GM19438 (cell line): ENCODE results near the gene RPS6KA5.
"Not testable (repeated sequence)": the region's sequence is repeated elsewhere in the genome, so short reads cannot be mapped to it uniquely, and the experiment has no call there.

Experiments
- ATAC-seq: cut with Tn5 transposase; IDR thresholded peaks from one replicate; pipeline ENCODE4 v1.9.1; 2021; ENCODE audit warnings: low read depth; ENCODE audit not compliant: unreplicated experiment

The RPS6KA5 gene

DNA sequence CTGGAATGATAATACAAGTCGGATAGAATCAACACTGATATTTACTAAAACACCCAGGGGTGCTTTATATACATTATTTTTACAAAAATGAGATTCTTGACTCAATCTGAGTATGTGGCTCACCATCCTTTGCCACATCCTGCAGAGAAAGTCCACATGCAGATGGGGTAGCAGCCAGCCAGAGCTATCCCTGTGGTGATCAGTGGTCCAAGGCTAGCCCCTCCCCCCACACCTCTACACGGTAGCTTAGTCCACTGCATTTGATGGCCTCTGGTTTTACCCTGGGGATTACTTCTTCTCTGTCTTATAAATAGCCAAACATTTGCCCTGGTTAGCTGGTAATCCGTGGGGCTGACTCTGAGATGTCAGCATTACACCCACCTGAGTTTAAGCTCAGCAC lies 216.1 kb downstream of the RPS6KA5 start:
- ATAC-seq = no peak

DNA sequence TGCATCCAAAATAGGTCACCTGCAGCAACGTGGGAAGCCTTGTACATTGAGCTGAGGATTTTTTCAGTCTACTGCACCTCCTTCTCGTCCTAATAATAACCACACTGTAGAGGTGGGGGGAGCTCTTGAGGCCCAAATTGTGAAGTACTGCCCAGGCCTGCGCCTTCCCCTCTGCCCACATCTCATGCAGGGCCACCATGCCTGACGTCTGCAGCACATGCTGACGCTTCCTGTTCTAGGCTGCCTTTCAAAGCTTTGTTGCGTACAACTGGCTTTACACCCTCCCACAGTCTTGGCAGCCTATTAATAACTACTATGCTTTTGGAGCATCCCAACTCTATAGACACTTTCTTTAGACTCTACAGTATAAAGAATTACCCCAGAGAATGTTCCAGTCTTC lies 217.7 kb downstream of the RPS6KA5 start:
- no peak for ATAC-seq

- not testable (repeated sequence) for ATAC-seq
Observed at GRCh38 chr14:90840667-90841066, 219.8 kb downstream of the RPS6KA5 start.

- no peak for ATAC-seq
Observed at GRCh38 chr14:90839889-90840266, 220.6 kb downstream of the RPS6KA5 start.

- ATAC-seq = no peak
Observed at GRCh38 chr14:90839024-90839888, 221.2 kb downstream of the RPS6KA5 start.

DNA sequence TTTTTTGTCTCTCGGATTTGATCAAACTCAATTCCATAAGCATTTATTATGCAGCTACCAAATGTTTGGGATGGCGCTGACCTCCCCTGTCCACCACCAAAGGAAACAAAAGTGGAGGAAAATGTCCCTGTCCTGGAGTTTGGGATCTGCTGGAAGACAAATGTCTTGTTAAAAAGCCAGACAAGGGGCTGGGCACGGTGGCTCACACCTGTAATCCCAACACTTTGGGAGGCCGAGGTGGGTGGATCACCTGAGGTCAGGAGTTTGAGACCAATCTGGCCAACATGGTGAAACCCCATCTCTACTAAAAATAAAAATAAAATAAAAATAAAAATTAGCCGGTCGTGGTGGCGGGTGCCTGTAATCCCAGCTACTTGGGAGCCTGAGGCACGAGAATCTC lies 221.9 kb downstream of the RPS6KA5 start:
- not testable (repeated sequence) for ATAC-seq

- no peak for ATAC-seq
Observed at GRCh38 chr14:90837355-90837754, 223.1 kb downstream of the RPS6KA5 start.

GRCh38 chr14:90836692-90837063 lies 223.8 kb downstream of the RPS6KA5 start:
- ATAC-seq = no peak

- no peak for ATAC-seq
Observed at GRCh38 chr14:90831821-90832220, 228.6 kb downstream of the RPS6KA5 start.

GRCh38 chr14:90830931-90831701 lies 229.3 kb downstream of the RPS6KA5 start:
- no peak for ATAC-seq

DNA sequence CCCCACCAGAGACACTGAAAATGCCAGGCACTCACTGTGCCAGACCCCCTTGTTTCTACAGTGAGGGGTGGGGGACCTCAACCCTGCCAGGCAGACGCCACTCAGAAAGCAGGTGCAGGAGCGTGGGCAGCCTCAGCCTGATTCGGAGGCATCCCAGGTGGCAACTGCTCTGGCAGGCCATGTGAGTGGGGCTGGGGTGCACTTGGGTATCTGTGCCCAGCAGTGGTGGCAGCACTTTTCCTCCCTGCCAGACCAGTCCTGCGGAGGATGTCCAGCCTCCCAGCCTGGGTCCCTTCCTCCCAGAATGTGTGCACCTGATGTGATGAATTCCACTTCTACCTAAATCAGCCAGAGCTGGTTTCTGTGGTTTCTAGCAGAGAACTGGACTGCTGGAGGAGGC lies 230.8 kb downstream of the RPS6KA5 start:
- ATAC-seq = no peak

DNA sequence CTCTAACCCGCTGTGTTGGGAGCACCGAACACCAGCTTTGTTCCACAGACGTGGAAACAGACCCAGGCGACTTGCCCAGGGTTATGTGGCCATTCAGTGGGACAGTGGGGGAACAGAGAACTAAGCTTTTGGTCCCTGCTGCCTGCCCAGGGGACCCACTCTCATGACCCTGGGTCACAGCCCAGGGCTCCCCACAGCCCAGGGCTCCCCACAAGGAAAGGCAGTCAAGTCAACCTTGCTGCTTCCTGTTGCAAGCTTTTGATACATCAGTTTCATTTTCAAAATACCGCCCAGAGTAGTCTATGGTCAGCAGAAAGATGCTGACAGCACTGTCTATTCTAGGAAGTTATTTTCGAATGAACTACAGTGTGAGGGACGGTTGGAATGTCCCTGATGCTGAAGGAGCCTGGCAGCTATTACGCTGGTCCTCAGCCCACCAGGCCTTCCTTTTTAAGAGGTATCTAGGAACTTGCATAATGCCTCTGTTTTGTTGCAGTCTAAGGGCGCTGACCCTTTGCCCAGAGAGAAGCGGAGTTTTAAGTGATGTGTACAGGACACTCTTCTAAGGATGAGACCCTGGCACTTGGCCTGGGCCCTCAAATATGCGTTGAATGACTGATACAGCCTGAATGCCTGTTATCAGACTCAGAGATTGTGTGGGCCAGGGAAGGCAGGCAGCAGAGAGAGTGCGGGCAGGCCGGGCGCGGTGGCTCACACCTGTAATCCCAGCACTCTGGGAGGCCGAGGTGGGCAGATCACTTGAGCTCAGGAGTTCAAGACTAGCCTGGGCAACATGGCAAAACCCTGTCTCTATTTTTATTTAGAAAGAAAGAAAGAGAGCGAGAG lies 231.6 kb downstream of the RPS6KA5 start:
- ATAC-seq = no peak

DNA sequence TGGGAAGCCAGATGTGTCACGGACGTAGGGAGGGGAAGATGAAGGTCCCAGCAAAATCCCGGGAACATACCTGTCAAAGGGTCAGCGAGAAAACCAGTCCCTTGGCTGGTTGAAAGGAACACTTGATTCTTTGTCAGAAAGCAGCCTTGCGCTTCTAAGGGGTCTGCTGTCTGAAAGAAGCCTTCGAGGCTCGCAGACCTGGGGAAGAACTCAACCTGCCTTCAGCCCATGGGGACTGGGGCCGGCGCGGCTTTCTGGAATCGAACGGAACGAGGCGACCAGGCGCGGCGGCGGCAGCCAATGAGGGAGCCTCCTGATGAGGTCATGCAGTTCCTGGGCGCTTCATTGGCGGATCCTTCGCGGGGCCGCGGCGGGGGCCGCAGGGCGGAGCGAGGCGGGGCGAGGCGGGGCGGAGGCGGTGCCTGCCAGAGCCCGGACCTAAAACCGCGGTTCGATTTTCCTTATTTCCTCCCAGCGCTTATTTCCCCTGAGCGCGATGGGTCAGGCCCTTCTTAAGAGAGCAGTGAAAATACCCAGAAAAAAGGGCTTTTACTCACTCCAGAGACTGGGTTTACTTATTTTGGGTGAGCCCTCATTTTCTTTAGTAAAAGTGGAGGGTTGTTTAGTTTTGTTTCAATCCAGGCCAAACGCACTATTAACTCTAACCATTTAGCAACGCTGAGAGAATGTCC lies 232.4 kb downstream of the RPS6KA5 start:
- peak; percentile 95 for ATAC-seq

GRCh38 chr14:90823542-90823941 lies 236.9 kb downstream of the RPS6KA5 start:
- ATAC-seq = not testable (repeated sequence)

- no peak for ATAC-seq
Observed at GRCh38 chr14:90820958-90821357, 239.5 kb downstream of the RPS6KA5 start.

DNA sequence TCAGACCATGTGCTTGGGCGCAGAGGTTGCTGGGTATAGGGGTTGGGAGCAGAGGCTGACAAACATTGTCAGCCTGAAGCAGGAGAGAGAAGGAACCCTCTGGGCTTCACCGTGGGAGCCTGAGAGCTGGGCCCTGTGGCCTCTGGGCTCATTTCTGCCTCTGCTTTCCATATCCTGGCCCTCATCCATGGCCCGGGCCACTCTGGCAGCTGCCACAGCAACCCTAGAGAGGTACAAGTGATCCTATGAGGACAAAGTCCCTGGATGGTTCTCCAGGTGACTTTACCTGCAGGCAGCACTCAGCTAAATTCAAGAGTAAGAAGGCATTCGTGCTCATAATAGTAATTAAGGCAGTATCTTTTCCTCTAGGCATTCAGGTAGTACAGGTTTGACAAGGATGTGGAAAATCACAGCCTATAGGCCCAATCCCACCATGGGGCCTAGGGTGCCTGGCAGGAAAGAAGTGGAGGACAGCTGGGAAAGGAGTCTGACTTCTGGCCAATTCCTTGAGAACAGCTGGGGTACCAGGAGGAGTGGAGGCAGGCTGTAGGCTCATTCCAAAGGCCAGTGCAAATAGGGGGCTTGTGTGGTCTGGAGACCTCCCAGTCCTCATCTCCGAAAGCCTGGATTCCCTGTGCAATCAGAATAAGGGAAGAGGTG lies 240.6 kb downstream of the RPS6KA5 start:
- no peak for ATAC-seq

DNA sequence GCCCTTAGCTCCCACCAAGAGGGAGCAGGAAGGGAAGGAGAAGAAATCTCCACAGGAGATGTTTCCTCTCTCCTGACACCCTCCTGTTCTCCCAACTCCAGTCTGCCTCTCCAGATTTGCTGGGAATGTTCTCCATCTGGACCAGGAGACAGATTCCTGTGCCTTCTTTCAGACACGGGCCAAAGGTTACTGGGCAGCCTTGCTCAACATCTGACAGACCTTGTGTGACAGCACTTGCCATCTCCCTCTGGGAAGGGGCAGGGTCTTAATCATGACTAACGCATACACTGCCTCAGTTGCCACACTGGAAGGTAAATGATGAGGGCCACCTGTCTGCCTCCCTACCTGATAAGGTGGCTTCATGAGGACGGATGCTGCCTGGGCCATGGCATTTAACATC lies 241.7 kb downstream of the RPS6KA5 start:
- no peak for ATAC-seq

- ATAC-seq = no peak
Observed at GRCh38 chr14:90816681-90817436, 243.6 kb downstream of the RPS6KA5 start.
